ENCODE measurements around the gene MAP7.

The MAP7 gene

GRCh38 chr6:136466777-136467176, 83.4 kb downstream of the MAP7 start:
- WGBS (ENCODE audit: insufficient coverage) = 100% methylated on average over 2 of the region's 4 CpGs

GRCh38 chr6:136465766-136466303, 84.4 kb downstream of the MAP7 start:
- WGBS (ENCODE audit: insufficient coverage) = 100% methylated on average over 1 of the region's 2 CpGs
- ChIA-PET POLR2A (no interaction called here), CTCF (interaction anchor here (1.1 kb wide), 1 partner anchor 81 kb away, joined by 4 read pairs; no protein-coding TSS in a partner anchor)
- DNase-seq = no peak
- H3K4me1 ChIP-seq (ENCODE audit: control extremely low read depth in 1 of 4, control insufficient read depth in 4 of 4, insufficient read depth in 4 of 4, low read length in 3 of 4) = peaks cover 2 to 21% (median 13%) of the 10 kb centered on the region in 4 experiments
- no peak overlapping the region for H3K27ac ChIP-seq (ENCODE audit: insufficient read depth in 1 of 2, low read depth in 1 of 2, low read length in 2 of 2, poor library complexity in 1 of 2, severe bottlenecking in 2 of 2)
- H3K4me3 ChIP-seq (ENCODE audit: control insufficient read depth in 1 of 7, extremely low read depth in 1 of 7, insufficient read depth in 4 of 7, low read depth in 2 of 7, low read length in 6 of 7) = no peak overlapping the region
- H3K9me3 ChIP-seq (ENCODE audit: control extremely low read depth in 1 of 5, control insufficient read depth in 4 of 5, insufficient read depth in 2 of 5, low read depth in 1 of 5, low read length in 4 of 5) = no peaks in the 10 kb centered on the region
- no peaks in the 10 kb centered on the region for H3K27me3 ChIP-seq (replicated peaks in 2 of 5; ENCODE audit: control insufficient read depth in 4 of 5, insufficient read depth in 5 of 5, low read length in 4 of 5)
- H3K36me3 ChIP-seq (ENCODE audit: control insufficient read depth in 4 of 4, insufficient read depth in 4 of 4, low read length in 3 of 4) = no peaks in the 10 kb centered on the region

More at GRCh38 chr6:136466777-136467176, 83.4 kb downstream of the MAP7 start:
- POLR2A ChIA-PET = no interaction called here
- H3K36me3 ChIP-seq (ENCODE audit: control insufficient read depth in 4 of 4, insufficient read depth in 4 of 4, low read length in 3 of 4) = no peaks in the 10 kb centered on the region
- no peak for DNase-seq
- no peaks in the 10 kb centered on the region for H3K9me3 ChIP-seq (ENCODE audit: control extremely low read depth in 1 of 5, control insufficient read depth in 4 of 5, insufficient read depth in 2 of 5, low read depth in 1 of 5, low read length in 4 of 5)
- no peaks in the 10 kb centered on the region for H3K27me3 ChIP-seq (replicated peaks in 2 of 5; ENCODE audit: control insufficient read depth in 4 of 5, insufficient read depth in 5 of 5, low read length in 4 of 5)
- no peak overlapping the region for H3K4me3 ChIP-seq (ENCODE audit: control insufficient read depth in 1 of 7, extremely low read depth in 1 of 7, insufficient read depth in 4 of 7, low read depth in 2 of 7, low read length in 6 of 7)
- no peak overlapping the region for H3K27ac ChIP-seq (ENCODE audit: insufficient read depth in 1 of 2, low read depth in 1 of 2, low read length in 2 of 2, poor library complexity in 1 of 2, severe bottlenecking in 2 of 2)
- CTCF ChIA-PET = interaction anchor here (1.1 kb wide), 1 partner anchor 13 kb away, joined by 3 read pairs; no protein-coding TSS in a partner anchor
- peaks cover 2 to 23% (median 16%) of the 10 kb centered on the region in 4 experiments for H3K4me1 ChIP-seq (ENCODE audit: control extremely low read depth in 1 of 4, control insufficient read depth in 4 of 4, insufficient read depth in 4 of 4, low read length in 3 of 4)

- DNase-seq = no peak
- Histone ChIP-seq H3K4me1 (ENCODE audit: control extremely low read depth in 1 of 4, control insufficient read depth in 4 of 4, insufficient read depth in 4 of 4, low read length in 3 of 4) (peaks cover 2 to 21% (median 12%) of the 10 kb centered on the region in 4 experiments), H3K36me3 (ENCODE audit: control insufficient read depth in 4 of 4, insufficient read depth in 4 of 4, low read length in 3 of 4) (no peaks in the 10 kb centered on the region), H3K27me3 (replicated peaks in 2 of 5; ENCODE audit: control insufficient read depth in 4 of 5, insufficient read depth in 5 of 5, low read length in 4 of 5) (no peaks in the 10 kb centered on the region), H3K4me3 (ENCODE audit: control insufficient read depth in 1 of 7, extremely low read depth in 1 of 7, insufficient read depth in 4 of 7, low read depth in 2 of 7, low read length in 6 of 7) (peak overlapping the region in 1 of 7 experiments; percentile 1), H3K9me3 (ENCODE audit: control extremely low read depth in 1 of 5, control insufficient read depth in 4 of 5, insufficient read depth in 2 of 5, low read depth in 1 of 5, low read length in 4 of 5) (no peaks in the 10 kb centered on the region), H3K27ac (ENCODE audit: insufficient read depth in 1 of 2, low read depth in 1 of 2, low read length in 2 of 2, poor library complexity in 1 of 2, severe bottlenecking in 2 of 2) (no peak overlapping the region)
- 88% methylated on average over 4 of the region's 4 CpGs for WGBS (ENCODE audit: insufficient coverage)
- ChIA-PET CTCF (interaction anchor here (1.1 kb wide), 1 partner anchor 82 kb away, joined by 4 read pairs; no protein-coding TSS in a partner anchor), POLR2A (no interaction called here)
Observed at GRCh38 chr6:136464874-136465273, 85.3 kb downstream of the MAP7 start.

- POLR2A ChIA-PET = no interaction called here
Observed at GRCh38 chr6:136464148-136464547, 86.1 kb downstream of the MAP7 start.

GRCh38 chr6:136463743-136464142, 86.5 kb downstream of the MAP7 start:
- ChIA-PET POLR2A (no interaction called here), CTCF (interaction anchor here (1.1 kb wide), 1 partner anchor 86 kb away, joined by 3 read pairs; the partner anchor contains the start of gene MAP7)
- H3K4me3 ChIP-seq (ENCODE audit: control insufficient read depth in 1 of 7, extremely low read depth in 1 of 7, insufficient read depth in 4 of 7, low read depth in 2 of 7, low read length in 6 of 7) = peak overlapping the region in 3 of 7 experiments; percentile 12 to 56 (median 45)
- no peaks in the 10 kb centered on the region for H3K36me3 ChIP-seq (ENCODE audit: control insufficient read depth in 4 of 4, insufficient read depth in 4 of 4, low read length in 3 of 4)
- DNase-seq = peak in 1 of 3 donors; percentile 6
- no peak overlapping the region for H3K27ac ChIP-seq (ENCODE audit: insufficient read depth in 1 of 2, low read depth in 1 of 2, low read length in 2 of 2, poor library complexity in 1 of 2, severe bottlenecking in 2 of 2)
- H3K9me3 ChIP-seq (ENCODE audit: control extremely low read depth in 1 of 5, control insufficient read depth in 4 of 5, insufficient read depth in 2 of 5, low read depth in 1 of 5, low read length in 4 of 5) = peaks cover 0 to 7% (median 0%) of the 10 kb centered on the region in 5 experiments
- 33% methylated on average over 1 of the region's 4 CpGs for WGBS (ENCODE audit: insufficient coverage)
- H3K27me3 ChIP-seq (replicated peaks in 2 of 5; ENCODE audit: control insufficient read depth in 4 of 5, insufficient read depth in 5 of 5, low read length in 4 of 5) = no peaks in the 10 kb centered on the region
- peaks cover 2 to 21% (median 12%) of the 10 kb centered on the region in 4 experiments for H3K4me1 ChIP-seq (ENCODE audit: control extremely low read depth in 1 of 4, control insufficient read depth in 4 of 4, insufficient read depth in 4 of 4, low read length in 3 of 4)

More at GRCh38 chr6:136464148-136464547, 86.1 kb downstream of the MAP7 start:
- Histone ChIP-seq H3K27me3 (replicated peaks in 2 of 5; ENCODE audit: control insufficient read depth in 4 of 5, insufficient read depth in 5 of 5, low read length in 4 of 5) (no peaks in the 10 kb centered on the region), H3K36me3 (ENCODE audit: control insufficient read depth in 4 of 4, insufficient read depth in 4 of 4, low read length in 3 of 4) (no peaks in the 10 kb centered on the region), H3K27ac (ENCODE audit: insufficient read depth in 1 of 2, low read depth in 1 of 2, low read length in 2 of 2, poor library complexity in 1 of 2, severe bottlenecking in 2 of 2) (no peak overlapping the region), H3K4me1 (ENCODE audit: control extremely low read depth in 1 of 4, control insufficient read depth in 4 of 4, insufficient read depth in 4 of 4, low read length in 3 of 4) (peaks cover 2 to 21% (median 12%) of the 10 kb centered on the region in 4 experiments), H3K9me3 (ENCODE audit: control extremely low read depth in 1 of 5, control insufficient read depth in 4 of 5, insufficient read depth in 2 of 5, low read depth in 1 of 5, low read length in 4 of 5) (peaks cover 0 to 3% (median 0%) of the 10 kb centered on the region in 5 experiments), H3K4me3 (ENCODE audit: control insufficient read depth in 1 of 7, extremely low read depth in 1 of 7, insufficient read depth in 4 of 7, low read depth in 2 of 7, low read length in 6 of 7) (peak overlapping the region in 3 of 7 experiments; percentile 12 to 56 (median 45))
- CTCF ChIA-PET = interaction anchor here (1.1 kb wide), 1 partner anchor 86 kb away, joined by 3 read pairs; the partner anchor contains the start of gene MAP7
- peak; percentile 32 to 86 (median 79) for DNase-seq
- no CpG with 5 or more reads among the region's 2 CpGs for WGBS (ENCODE audit: insufficient coverage)

GRCh38 chr6:136446579-136447187, 103.5 kb downstream of the MAP7 start:
- ChIA-PET POLR2A (no interaction called here), CTCF (no interaction called here)
- WGBS (ENCODE audit: insufficient coverage) = no CpG with 5 or more reads among the region's 2 CpGs
- Histone ChIP-seq H3K9me3 (ENCODE audit: control extremely low read depth in 1 of 5, control insufficient read depth in 4 of 5, insufficient read depth in 2 of 5, low read depth in 1 of 5, low read length in 4 of 5) (peaks cover 0 to 13% (median 4%) of the 10 kb centered on the region in 5 experiments), H3K4me3 (ENCODE audit: control insufficient read depth in 1 of 7, extremely low read depth in 1 of 7, insufficient read depth in 4 of 7, low read depth in 2 of 7, low read length in 6 of 7) (no peak overlapping the region), H3K4me1 (ENCODE audit: control extremely low read depth in 1 of 4, control insufficient read depth in 4 of 4, insufficient read depth in 4 of 4, low read length in 3 of 4) (no peaks in the 10 kb centered on the region), H3K27me3 (replicated peaks in 2 of 5; ENCODE audit: control insufficient read depth in 4 of 5, insufficient read depth in 5 of 5, low read length in 4 of 5) (no peaks in the 10 kb centered on the region), H3K27ac (ENCODE audit: insufficient read depth in 1 of 2, low read depth in 1 of 2, low read length in 2 of 2, poor library complexity in 1 of 2, severe bottlenecking in 2 of 2) (no peak overlapping the region), H3K36me3 (ENCODE audit: control insufficient read depth in 4 of 4, insufficient read depth in 4 of 4, low read length in 3 of 4) (peaks cover 0 to 4% (median 3%) of the 10 kb centered on the region in 4 experiments)
- no peak for DNase-seq

- CTCF ChIA-PET = no interaction called here
- Histone ChIP-seq H3K9me3 (ENCODE audit: control extremely low read depth in 1 of 5, control insufficient read depth in 4 of 5, insufficient read depth in 2 of 5, low read depth in 1 of 5, low read length in 4 of 5) (peaks cover 0 to 8% (median 0%) of the 10 kb centered on the region in 5 experiments), H3K27me3 (replicated peaks in 2 of 5; ENCODE audit: control insufficient read depth in 4 of 5, insufficient read depth in 5 of 5, low read length in 4 of 5) (no peaks in the 10 kb centered on the region), H3K4me3 (ENCODE audit: control insufficient read depth in 1 of 7, extremely low read depth in 1 of 7, insufficient read depth in 4 of 7, low read depth in 2 of 7, low read length in 6 of 7) (no peak overlapping the region), H3K36me3 (ENCODE audit: control insufficient read depth in 4 of 4, insufficient read depth in 4 of 4, low read length in 3 of 4) (peaks cover 0 to 4% (median 1%) of the 10 kb centered on the region in 4 experiments), H3K27ac (ENCODE audit: insufficient read depth in 1 of 2, low read depth in 1 of 2, low read length in 2 of 2, poor library complexity in 1 of 2, severe bottlenecking in 2 of 2) (no peak overlapping the region), H3K4me1 (ENCODE audit: control extremely low read depth in 1 of 4, control insufficient read depth in 4 of 4, insufficient read depth in 4 of 4, low read length in 3 of 4) (no peaks in the 10 kb centered on the region)
- 100% methylated on average over 2 of the region's 2 CpGs for WGBS (ENCODE audit: insufficient coverage)
- POLR2A ChIA-PET = no interaction called here
- no peak for DNase-seq
Observed at GRCh38 chr6:136446145-136446544, 104.1 kb downstream of the MAP7 start.

Data from common myeloid progenitor, CD34-positive (primary cell).